Suprapubic skin (tissue), 4 donors: ENCODE measurements around the gene CLCNKB. TPM values are rescaled to one million over a fixed set of nuclear protein-coding genes. Genes with fewer than 3 reads are reported as not detected.
A peak's percentile ranks its signal among the peaks of the same experiment; 100 is the strongest.
"Not testable (repeated sequence)": the region's sequence is repeated elsewhere in the genome, so short reads cannot be mapped to it uniquely, and the experiment has no call there.

Experiments
- DNase-seq, 2 donors: peaks; one replicate each; pipeline ENCODE4 v3.0.0-alpha.2; 2019; ENCODE audit warnings: low spot score in 2 of 2
- H3K27ac ChIP-seq: fragments of 200-600 bp; sonication (generic); one replicate; pipeline ENCODE4 v1.5.1; 2019
- H3K27me3 ChIP-seq: fragments of 200-600 bp; sonication (generic); one replicate; pipeline ENCODE4 v1.5.1; 2019
- H3K36me3 ChIP-seq: fragments of 200-600 bp; sonication (generic); one replicate; pipeline ENCODE4 v1.5.1; 2019
- H3K4me1 ChIP-seq: fragments of 200-600 bp; sonication (generic); one replicate; pipeline ENCODE4 v1.5.1; 2019
- H3K4me3 ChIP-seq: fragments of 200-600 bp; sonication (generic); one replicate; pipeline ENCODE4 v1.5.1; 2019; ENCODE audit warnings: mild to moderate bottlenecking
- H3K9me3 ChIP-seq: fragments of 200-600 bp; sonication (generic); one replicate; pipeline ENCODE4 v1.5.1; 2019
- EP300 ChIP-seq: sonication (generic); formaldehyde crosslinking; IDR thresholded peaks from one replicate; pipeline ENCODE4 v1.6.1; 2017; ENCODE audit warnings: antibody characterized with exemption
- POLR2A ChIP-seq, 2 donors: fragments of 450-650 bp; IDR thresholded peaks; one replicate each; pipeline ENCODE4 v1.6.1; 2017; ENCODE audit warnings: antibody characterized with exemption in 2 of 2, mild to moderate bottlenecking in 2 of 2, moderate library complexity in 2 of 2
- POLR2AphosphoS5 ChIP-seq, 3 donors: sonication (generic); formaldehyde crosslinking; IDR thresholded peaks; one replicate each; pipeline ENCODE4 v1.6.1; 2017; ENCODE audit warnings: antibody characterized with exemption in 3 of 3
- WGBS: methylation state at CpG from one replicate; pipeline ENCODE4 v1.1.5; 2018; 5-methylcytosine and 5-hydroxymethylcytosine counted together
- total RNA-seq, 4 donors: library from RNA; depleted of rRNA; stranded (reverse); fragments of >200 nt; gene quantifications; one replicate each; pipeline ENCODE4 v1.1.0, GENCODE V29; 2016
- TF ChIP-seq, protein P1 (sequence below), 2 donors: fragments of 200-600 bp in 1 of 2; fragments of 450-650 bp in 1 of 2; sonication (generic) in 1 of 2; IDR thresholded peaks; one replicate each; pipeline ENCODE4 v1.5.1; 2016 to 2019; ENCODE audit warnings: antibody characterized with exemption in 2 of 2, mild to moderate bottlenecking in 1 of 2, moderate library complexity in 1 of 2

The CLCNKB gene
- total RNA-seq, 4 donors from 2014 or later: 0.42 TPM; not detected in 3

DNA sequence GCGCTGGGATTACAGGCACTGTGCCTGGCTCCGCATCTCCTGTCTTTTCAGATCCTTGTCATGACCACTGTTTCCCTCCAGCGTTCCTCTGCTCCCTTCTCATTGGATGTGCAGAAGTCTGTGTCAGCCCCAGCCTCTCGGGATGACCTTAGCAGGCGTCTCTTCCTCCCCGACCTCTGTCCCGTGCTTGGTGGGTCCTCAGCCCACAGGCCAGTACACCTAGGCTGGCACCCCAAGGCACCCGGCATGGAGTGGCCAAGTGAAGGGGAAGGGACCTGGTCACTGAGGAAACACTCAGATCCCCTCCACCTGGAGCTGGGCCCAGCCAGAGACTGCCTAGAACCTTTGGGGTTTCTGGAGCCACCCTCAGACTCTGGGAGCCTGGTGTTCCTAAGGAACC, 2.4 kb upstream of the CLCNKB start:
- 64% methylated on average over 7 of the region's 8 CpGs for WGBS
- TF ChIP-seq EP300 (no peak), POLR2A (IDR thresholded peaks at IDR 0.05) (no peak), POLR2AphosphoS5 (IDR thresholded peaks at IDR 0.05) (no peak)
- TF ChIP-seq, protein P1, sequence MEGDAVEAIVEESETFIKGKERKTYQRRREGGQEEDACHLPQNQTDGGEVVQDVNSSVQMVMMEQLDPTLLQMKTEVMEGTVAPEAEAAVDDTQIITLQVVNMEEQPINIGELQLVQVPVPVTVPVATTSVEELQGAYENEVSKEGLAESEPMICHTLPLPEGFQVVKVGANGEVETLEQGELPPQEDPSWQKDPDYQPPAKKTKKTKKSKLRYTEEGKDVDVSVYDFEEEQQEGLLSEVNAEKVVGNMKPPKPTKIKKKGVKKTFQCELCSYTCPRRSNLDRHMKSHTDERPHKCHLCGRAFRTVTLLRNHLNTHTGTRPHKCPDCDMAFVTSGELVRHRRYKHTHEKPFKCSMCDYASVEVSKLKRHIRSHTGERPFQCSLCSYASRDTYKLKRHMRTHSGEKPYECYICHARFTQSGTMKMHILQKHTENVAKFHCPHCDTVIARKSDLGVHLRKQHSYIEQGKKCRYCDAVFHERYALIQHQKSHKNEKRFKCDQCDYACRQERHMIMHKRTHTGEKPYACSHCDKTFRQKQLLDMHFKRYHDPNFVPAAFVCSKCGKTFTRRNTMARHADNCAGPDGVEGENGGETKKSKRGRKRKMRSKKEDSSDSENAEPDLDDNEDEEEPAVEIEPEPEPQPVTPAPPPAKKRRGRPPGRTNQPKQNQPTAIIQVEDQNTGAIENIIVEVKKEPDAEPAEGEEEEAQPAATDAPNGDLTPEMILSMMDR (IDR thresholded peaks at IDR 0.05): no peak

DNA sequence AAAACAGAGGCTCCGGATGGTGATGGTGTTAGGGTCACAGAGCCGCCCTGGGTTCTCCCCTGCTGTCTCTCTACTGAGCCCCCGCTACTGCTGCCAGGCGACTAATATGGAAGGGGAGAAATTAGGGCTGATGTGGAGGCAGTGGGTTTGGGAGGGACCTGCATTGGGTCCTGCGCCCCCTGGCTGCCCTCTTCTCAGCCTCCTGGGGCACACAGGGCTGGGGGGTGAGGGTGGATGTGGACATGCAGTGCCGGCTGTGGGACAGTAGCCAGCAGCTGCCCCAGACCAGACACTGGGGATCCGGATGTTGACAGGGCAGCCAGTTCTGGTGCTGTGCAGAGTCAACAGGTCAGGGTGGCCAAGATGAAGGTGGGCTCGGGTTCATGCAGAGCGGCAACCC, 1.5 kb upstream of the CLCNKB start:
- no peaks in the 10 kb centered on the region for H3K9me3 ChIP-seq
- no peak for DNase-seq
- no peak overlapping the region for H3K27ac ChIP-seq
- H3K27me3 ChIP-seq: no peaks in the 10 kb centered on the region
- no peak for TF ChIP-seq POLR2AphosphoS5 (IDR thresholded peaks at IDR 0.05)
- TF ChIP-seq POLR2A (IDR thresholded peaks at IDR 0.05): no peak
- TF ChIP-seq, protein P1 (IDR thresholded peaks at IDR 0.05): no peak
- TF ChIP-seq EP300: no peak
- WGBS: 66% methylated on average over 4 of the region's 9 CpGs
- H3K4me3 ChIP-seq: no peak overlapping the region
- no peaks in the 10 kb centered on the region for H3K36me3 ChIP-seq
- no peaks in the 10 kb centered on the region for H3K4me1 ChIP-seq

More for the DNA sequence above, 2.4 kb upstream of the CLCNKB start:
- no peak overlapping the region for H3K4me3 ChIP-seq
- no peaks in the 10 kb centered on the region for H3K27me3 ChIP-seq
- no peak for DNase-seq
- no peak overlapping the region for H3K27ac ChIP-seq
- H3K36me3 ChIP-seq: no peaks in the 10 kb centered on the region
- H3K4me1 ChIP-seq: no peaks in the 10 kb centered on the region
- H3K9me3 ChIP-seq: no peaks in the 10 kb centered on the region

DNA sequence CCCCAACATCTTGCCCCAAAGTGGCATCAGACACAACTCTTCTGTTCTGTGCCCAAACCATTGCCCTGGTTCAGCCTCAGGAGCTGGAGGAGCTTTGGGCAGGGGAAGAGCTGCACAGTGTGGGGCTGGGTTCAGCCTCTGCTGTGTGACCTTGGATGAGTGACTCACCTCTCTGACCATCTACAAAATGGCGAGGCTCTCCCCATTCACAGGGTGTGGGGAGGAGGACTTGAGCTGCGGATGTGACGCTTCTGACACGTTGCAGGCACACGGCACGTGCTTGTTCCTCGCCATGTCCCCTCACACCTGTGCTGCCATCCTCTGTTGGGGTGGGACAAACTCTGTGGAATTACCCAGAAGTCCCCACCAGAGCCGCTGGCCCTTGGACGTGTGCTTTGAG, 928 bp upstream of the CLCNKB start:
- not testable (repeated sequence) for H3K27me3 ChIP-seq, H3K36me3 ChIP-seq, H3K4me1 ChIP-seq, DNase-seq, H3K27ac ChIP-seq, H3K9me3 ChIP-seq, H3K4me3 ChIP-seq
- 86% methylated on average over 5 of the region's 9 CpGs for WGBS

DNA sequence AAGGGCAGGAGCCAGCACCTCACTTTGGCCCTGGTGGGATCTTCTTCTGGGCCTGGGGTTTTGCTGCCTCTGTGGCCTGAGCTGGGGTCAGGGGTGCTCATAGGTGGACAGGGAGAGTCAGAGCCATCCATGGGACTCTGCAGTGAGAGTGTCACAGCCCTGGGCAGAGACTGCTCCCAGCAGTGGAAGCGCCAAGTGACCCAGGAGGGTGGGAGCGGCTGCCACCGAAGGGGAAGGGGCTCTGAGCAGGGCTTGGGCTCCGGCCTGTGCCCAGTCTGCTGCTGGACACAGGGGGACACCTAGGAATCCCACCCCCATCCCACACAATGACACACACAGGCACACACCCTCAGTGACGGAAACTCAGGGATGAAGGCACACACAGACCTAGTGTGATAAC, 368 bp downstream of the CLCNKB start:
- H3K4me1 ChIP-seq: peaks cover 10% of the 10 kb centered on the region
- H3K4me3 ChIP-seq: no peak overlapping the region
- H3K27ac ChIP-seq: no peak overlapping the region
- WGBS: no CpG with 5 or more reads among the region's 5 CpGs
- DNase-seq: no peak
- H3K27me3 ChIP-seq: no peaks in the 10 kb centered on the region
- no peaks in the 10 kb centered on the region for H3K36me3 ChIP-seq
- TF ChIP-seq POLR2AphosphoS5 (IDR thresholded peaks at IDR 0.05) (no peak), EP300 (no peak), POLR2A (IDR thresholded peaks at IDR 0.05) (no peak)
- TF ChIP-seq, protein P1 (IDR thresholded peaks at IDR 0.05): no peak
- H3K9me3 ChIP-seq: no peaks in the 10 kb centered on the region

DNA sequence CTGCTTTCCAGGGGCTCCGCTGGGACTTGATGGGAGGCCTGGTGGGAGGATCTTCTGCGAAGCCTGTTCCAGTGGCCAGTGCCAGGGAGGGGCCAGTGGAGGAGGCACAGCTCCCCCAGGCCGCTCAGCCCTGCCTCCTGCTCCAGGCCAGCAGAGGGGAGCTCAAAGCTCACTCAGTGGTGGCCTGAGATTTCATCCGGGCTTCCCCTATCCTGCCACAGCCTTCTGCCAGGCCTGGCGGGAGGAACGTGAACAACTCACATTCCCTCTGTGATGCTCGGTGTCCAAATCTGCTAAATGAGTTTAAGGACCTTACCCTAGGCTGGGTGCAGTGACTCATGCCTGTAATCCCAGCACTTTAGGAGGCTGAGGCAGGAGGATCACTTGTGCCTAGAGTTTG, 3.3 kb downstream of the CLCNKB start:
- peaks cover 12% of the 10 kb centered on the region for H3K4me1 ChIP-seq
- no peak overlapping the region for H3K27ac ChIP-seq
- no peak for DNase-seq
- H3K4me3 ChIP-seq: no peak overlapping the region
- TF ChIP-seq EP300 (no peak), POLR2AphosphoS5 (IDR thresholded peaks at IDR 0.05) (no peak), POLR2A (IDR thresholded peaks at IDR 0.05) (no peak)
- TF ChIP-seq, protein P1 (IDR thresholded peaks at IDR 0.05): no peak
- H3K27me3 ChIP-seq: no peaks in the 10 kb centered on the region
- H3K36me3 ChIP-seq: no peaks in the 10 kb centered on the region
- 58% methylated on average over 4 of the region's 7 CpGs for WGBS
- H3K9me3 ChIP-seq: no peaks in the 10 kb centered on the region

DNA sequence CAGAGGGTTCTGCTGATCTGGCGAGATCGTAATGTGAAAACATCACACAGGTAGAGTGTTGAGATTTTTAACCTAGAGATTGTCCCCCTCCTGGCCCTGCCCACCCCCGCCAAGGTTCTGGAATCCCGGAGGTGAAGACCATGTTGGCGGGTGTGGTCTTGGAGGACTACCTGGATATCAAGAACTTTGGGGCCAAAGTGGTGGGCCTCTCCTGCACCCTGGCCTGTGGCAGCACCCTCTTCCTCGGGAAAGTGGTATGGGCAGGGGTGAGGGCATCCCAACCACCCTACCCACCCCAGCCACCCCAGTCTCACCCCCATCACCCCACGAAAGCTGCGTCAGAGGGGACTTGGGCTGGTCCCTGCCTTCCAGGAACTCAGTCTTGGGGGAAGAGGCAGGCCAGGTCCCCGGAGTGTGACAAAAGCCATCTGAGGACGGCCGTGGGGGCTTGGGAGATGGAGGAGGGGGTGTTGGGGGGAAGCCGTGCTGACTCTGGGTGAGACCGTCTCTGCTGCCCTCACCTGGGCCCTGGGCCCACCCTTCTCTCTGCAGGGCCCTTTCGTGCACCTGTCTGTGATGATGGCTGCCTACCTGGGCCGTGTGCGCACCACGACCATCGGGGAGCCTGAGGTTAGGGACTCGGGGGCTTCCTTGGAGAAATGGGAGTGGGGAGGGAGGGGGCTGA, 4.4 kb downstream of the CLCNKB start:
- Histone ChIP-seq H3K27me3 (no peaks in the 10 kb centered on the region), H3K36me3 (no peaks in the 10 kb centered on the region), H3K4me3 (peak overlapping the region; percentile 42), H3K9me3 (no peaks in the 10 kb centered on the region), H3K4me1 (peaks cover 12% of the 10 kb centered on the region), H3K27ac (no peak overlapping the region)
- DNase-seq: no peak
- WGBS: 80% methylated on average over 18 of the region's 19 CpGs
- no peak for TF ChIP-seq POLR2AphosphoS5 (IDR thresholded peaks at IDR 0.05)
- TF ChIP-seq, protein P1 (IDR thresholded peaks at IDR 0.05): no peak
- TF ChIP-seq EP300: no peak
- TF ChIP-seq POLR2A (IDR thresholded peaks at IDR 0.05): no peak
